ENCODE results near the gene ARG2.

DNA sequence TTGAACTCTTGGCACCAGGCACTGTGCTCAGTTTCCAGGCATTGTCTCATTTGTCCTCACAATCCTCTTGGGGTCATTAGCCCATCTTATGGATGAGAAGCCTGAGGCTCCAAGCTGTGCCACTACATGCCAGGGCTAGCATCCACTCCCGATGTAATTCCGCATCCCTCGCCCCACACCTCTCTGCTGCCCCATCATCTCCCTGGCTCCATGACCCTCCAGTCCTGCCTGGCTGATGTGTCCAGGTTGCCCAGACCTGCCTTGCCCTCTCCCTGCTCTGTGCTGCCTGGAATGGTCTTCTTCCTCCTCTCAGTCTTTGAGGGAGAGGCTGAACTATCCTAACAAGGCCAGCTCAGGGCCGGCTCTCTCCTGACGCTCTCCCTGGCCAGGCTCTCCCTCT, 47.1 kb upstream of the ARG2 start:
- TF ChIP-seq EZH2 (IDR thresholded peaks at IDR 0.05; ENCODE audit: insufficient read depth, poor library complexity, severe bottlenecking): no peak
- no peak for TF ChIP-seq EZH2phosphoT487 (IDR thresholded peaks at IDR 0.05; ENCODE audit: insufficient read depth, low read depth)
